GM21737 (cell line): Measurements from ENCODE around the gene FPR3.
"Not testable (repeated sequence)": the region's sequence is repeated elsewhere in the genome, so short reads cannot be mapped to it uniquely, and the experiment has no call there.

Experiments used
- ATAC-seq: cut with Tn5 transposase; IDR thresholded peaks from one replicate; pipeline ENCODE4 v1.9.1; 2021; ENCODE audit warnings: mild to moderate bottlenecking, moderate library complexity; ENCODE audit not compliant: unreplicated experiment

The FPR3 gene

GRCh38 chr19:51783372-51783771 is 11.6 kb upstream of the FPR3 start:
- no peak for ATAC-seq

GRCh38 chr19:51784109-51784785 is 10.7 kb upstream of the FPR3 start:
- ATAC-seq, result no peak

GRCh38 chr19:51784922-51785690 is 9.9 kb upstream of the FPR3 start:
- no peak for ATAC-seq

- no peak for ATAC-seq
Observed at GRCh38 chr19:51786646-51787494, 8.1 kb upstream of the FPR3 start.

GRCh38 chr19:51788029-51788428 is 6.9 kb upstream of the FPR3 start:
- no peak for ATAC-seq

GRCh38 chr19:51789061-51789795 is 5.7 kb upstream of the FPR3 start:
- ATAC-seq, result no peak

GRCh38 chr19:51792932-51793331 is 2.0 kb upstream of the FPR3 start:
- ATAC-seq, result no peak

- ATAC-seq, result no peak
Observed at GRCh38 chr19:51793994-51794393, 963 bp upstream of the FPR3 start.

- no peak for ATAC-seq
Observed at GRCh38 chr19:51796195-51796679, 1.3 kb downstream of the FPR3 start.

- no peak for ATAC-seq
Observed at GRCh38 chr19:51797480-51797879, 2.5 kb downstream of the FPR3 start.

GRCh38 chr19:51798062-51798461 is 3.1 kb downstream of the FPR3 start:
- no peak for ATAC-seq

GRCh38 chr19:51799034-51799773 is 4.2 kb downstream of the FPR3 start:
- no peak for ATAC-seq

GRCh38 chr19:51799774-51800472 is 5.0 kb downstream of the FPR3 start:
- ATAC-seq, result no peak

GRCh38 chr19:51800473-51801244 is 5.7 kb downstream of the FPR3 start:
- ATAC-seq, result no peak

- ATAC-seq, result no peak
Observed at GRCh38 chr19:51802775-51803174, 7.8 kb downstream of the FPR3 start.

- no peak for ATAC-seq
Observed at GRCh38 chr19:51803519-51803918, 8.6 kb downstream of the FPR3 start.

- no peak for ATAC-seq
Observed at GRCh38 chr19:51803967-51804366, 9.0 kb downstream of the FPR3 start.

- not testable (repeated sequence) for ATAC-seq
Observed at GRCh38 chr19:51804789-51805188, 9.8 kb downstream of the FPR3 start.

GRCh38 chr19:51805396-51805795 is 10.4 kb downstream of the FPR3 start:
- not testable (repeated sequence) for ATAC-seq
